IMR-90 (cell line): ENCODE data around the gene CDKN2A. TPM values are rescaled to one million over a fixed set of nuclear protein-coding genes. Genes with fewer than 3 reads are reported as not detected.

Experiments used
- ATAC-seq: fragments of 200-7000 bp; cut with Tn5 transposase; 2 replicates; pipeline ENCODE4 v1.9.1; 2020; ENCODE audit warnings: low read depth, mild to moderate bottlenecking, moderate library complexity
- BruUV-seq: library from RNA; stranded (reverse); fragments of 400-500 nt; replicated peaks from 2 replicates; lab custom pipeline; 2021; lab: Mats Ljungman, UMichigan
- CTCF ChIA-PET: fragments of 300-600 bp; formaldehyde crosslinking; extraction: SDS; loops from one replicate; lab custom pipeline; 2021; ENCODE audit warnings: antibody characterized with exemption; lab: Yijun Ruan, JAX
- POLR2A ChIA-PET: fragments of 300-600 bp; sonication (Branson Sonifier 250); formaldehyde crosslinking; loops from one replicate; lab custom pipeline; 2022; ENCODE audit warnings: antibody characterized with exemption; ENCODE audit not compliant: unreplicated experiment; lab: Charles Lee
- DNase-seq: peaks from one replicate; pipeline ENCODE4 v3.0.0; 2013
- H2AFZ ChIP-seq: replicated peaks from 2 replicates; pipeline ENCODE3; 2013; ENCODE audit warnings: low read length, mild to moderate bottlenecking; ENCODE audit not compliant: poor library complexity
- H2AK5ac ChIP-seq: 2 replicates; pipeline ENCODE4 v1.6.1; 2013; ENCODE audit warnings: low read depth, low read length, inconsistent platforms
- H2AK9ac ChIP-seq: replicated peaks from 2 replicates; pipeline ENCODE3; 2013; ENCODE audit warnings: mild to moderate bottlenecking, low read depth, low read length, moderate library complexity; ENCODE audit not compliant: poor library complexity
- H2BK120ac ChIP-seq: 2 replicates; pipeline ENCODE4 v1.6.1; 2013; ENCODE audit warnings: low read depth, low read length, inconsistent platforms
- H2BK15ac ChIP-seq: 3 replicates; pipeline ENCODE4 v1.6.1; 2013; ENCODE audit warnings: low read depth, low read length, inconsistent platforms
- H2BK20ac ChIP-seq: 2 replicates; pipeline ENCODE4 v1.6.1; 2013; ENCODE audit warnings: low read depth, mild to moderate bottlenecking, inconsistent platforms, low read length, moderate library complexity
- H2BK5ac ChIP-seq: 2 replicates; pipeline ENCODE4 v1.6.1; 2013; ENCODE audit warnings: mild to moderate bottlenecking, low read depth, low read length, inconsistent platforms; ENCODE audit not compliant: poor library complexity, severe bottlenecking
- H3K14ac ChIP-seq: replicated peaks from 2 replicates; pipeline ENCODE4 v1.6.1; 2013; ENCODE audit warnings: low read depth, low read length, inconsistent platforms
- H3K18ac ChIP-seq: 2 replicates; pipeline ENCODE4 v1.6.1; 2013; ENCODE audit warnings: low read depth, low read length, control low read depth
- H3K23ac ChIP-seq: 2 replicates; pipeline ENCODE4 v1.6.1; 2013; ENCODE audit warnings: low read depth, low read length, inconsistent platforms
- H3K27ac ChIP-seq: 2 replicates; pipeline ENCODE4 v1.5.1; 2013; ENCODE audit warnings: mild to moderate bottlenecking, control low read depth, low read length; ENCODE audit not compliant: insufficient read depth
- H3K27me3 ChIP-seq: 2 replicates; pipeline ENCODE4 v1.6.1; 2013; ENCODE audit warnings: low read length; ENCODE audit not compliant: control insufficient read depth, insufficient read depth
- H3K36me3 ChIP-seq: 2 replicates; pipeline ENCODE4 v1.6.1; 2013; ENCODE audit warnings: low read length, mixed read lengths; ENCODE audit not compliant: control insufficient read depth, insufficient read depth
- H3K4ac ChIP-seq: 2 replicates; pipeline ENCODE4 v1.6.1; 2013; ENCODE audit warnings: low read depth, low read length, inconsistent platforms
- H3K4me1 ChIP-seq: 2 replicates; pipeline ENCODE4 v1.6.1; 2013; ENCODE audit warnings: low read length, mixed read lengths; ENCODE audit not compliant: control insufficient read depth, insufficient read depth
- H3K4me2 ChIP-seq: 2 replicates; pipeline ENCODE4 v1.6.1; 2013; ENCODE audit warnings: low read depth, mild to moderate bottlenecking, control low read depth, low read length, moderate library complexity
- H3K4me3 ChIP-seq: 2 replicates; pipeline ENCODE4 v1.5.1; 2013; ENCODE audit warnings: low read depth, mild to moderate bottlenecking, control low read depth, low read length, moderate library complexity; ENCODE audit not compliant: insufficient read depth
- H3K56ac ChIP-seq: 2 replicates; pipeline ENCODE4 v1.6.1; 2013; ENCODE audit warnings: low read length, inconsistent platforms; ENCODE audit not compliant: insufficient read depth; ENCODE audit errors: extremely low read depth
- H3K79me1 ChIP-seq, 2 experiments: 2 replicates each; pipeline ENCODE4 v1.6.1; 2013; ENCODE audit warnings: low read length in 2 of 2, inconsistent platforms in 1 of 2, low read depth in 1 of 2
- H3K9ac ChIP-seq: 2 replicates; pipeline ENCODE4 v1.6.1; 2013; ENCODE audit warnings: low read depth, low read length, control low read depth
- H3K9me1 ChIP-seq: 2 replicates; pipeline ENCODE4 v1.6.1; 2013; ENCODE audit warnings: low read length, inconsistent platforms; ENCODE audit not compliant: insufficient read depth
- H3K9me3 ChIP-seq: 2 replicates; pipeline ENCODE4 v1.6.1; 2013; ENCODE audit warnings: low read length; ENCODE audit not compliant: control insufficient read depth, insufficient read depth
- H4K20me1 ChIP-seq: 2 replicates; pipeline ENCODE4 v1.6.1; 2013; ENCODE audit warnings: low read length, inconsistent platforms; ENCODE audit not compliant: insufficient read depth
- H4K5ac ChIP-seq: 2 replicates; pipeline ENCODE4 v1.6.1; 2013; ENCODE audit warnings: mild to moderate bottlenecking, low read depth, low read length, control low read depth
- H4K8ac ChIP-seq, 2 experiments: 2 replicates each; pipeline ENCODE4 v1.6.1; 2013; ENCODE audit warnings: low read depth in 2 of 2, low read length in 2 of 2, control low read depth in 1 of 2, inconsistent platforms in 1 of 2
- H4K91ac ChIP-seq: 2 replicates; pipeline ENCODE4 v1.6.1; 2013; ENCODE audit warnings: low read depth, low read length, inconsistent platforms; ENCODE audit not compliant: insufficient read depth
- BHLHE40 ChIP-seq: fragments of 150-350 bp; IDR thresholded peaks from 2 replicates; pipeline ENCODE4 v1.6.1; 2016; ENCODE audit warnings: mild to moderate bottlenecking, low read depth, low read length
- CHD1 ChIP-seq: IDR thresholded peaks from 2 replicates; pipeline ENCODE4 v1.6.1; 2012; ENCODE audit warnings: low read depth, low read length, improper control_type of control experiment
- FOS ChIP-seq: fragments of 150-350 bp; IDR thresholded peaks from 2 replicates; pipeline ENCODE4 v1.6.1; 2016; ENCODE audit warnings: low read depth, low read length
- MAFK ChIP-seq: IDR thresholded peaks from 2 replicates; pipeline ENCODE4 v1.6.1; 2012; ENCODE audit warnings: low read depth, low read length, improper control_type of control experiment
- MXI1 ChIP-seq: IDR thresholded peaks from 2 replicates; pipeline ENCODE4 v1.6.1; 2012; ENCODE audit warnings: low read depth, mild to moderate bottlenecking, low read length, moderate library complexity, borderline replicate concordance
- NFE2L2 ChIP-seq: fragments of 150-350 bp; IDR thresholded peaks from 2 replicates; pipeline ENCODE4 v1.6.1; 2016; ENCODE audit warnings: low read depth, mild to moderate bottlenecking, low read length
- POLR2A ChIP-seq: IDR thresholded peaks from 2 replicates; pipeline ENCODE4 v1.6.1; 2012; ENCODE audit warnings: mild to moderate bottlenecking, low read depth, low read length
- RCOR1 ChIP-seq: IDR thresholded peaks from 2 replicates; pipeline ENCODE4 v1.6.1; 2012; ENCODE audit warnings: mild to moderate bottlenecking, low read length, improper control_type of control experiment; ENCODE audit not compliant: insufficient replicate concordance
- RFX5 ChIP-seq: IDR thresholded peaks from 2 replicates; pipeline ENCODE4 v1.8.0; 2012; ENCODE audit warnings: low read depth, mild to moderate bottlenecking, low read length, moderate library complexity
- SMC3 ChIP-seq: fragments of 150-350 bp; IDR thresholded peaks from 2 replicates; pipeline ENCODE4 v1.6.1; 2016; ENCODE audit warnings: low read depth, mild to moderate bottlenecking, antibody characterized with exemption, low read length, moderate library complexity
- WGBS, 2 experiments: methylation state at CpG; one replicate each; pipeline versions ENCODE4 v1.1.5 to v1.1.7; 2013; ENCODE audit warnings: missing lambda C conversion rate in 2 of 2; ENCODE audit not compliant: insufficient read length in 1 of 2; ENCODE audit errors: extremely low coverage in 2 of 2; 5-methylcytosine and 5-hydroxymethylcytosine counted together
- dilution Hi-C: fragments of 300-500 bp; cut with HindIII; formaldehyde crosslinking; loops from one replicate; pipeline ENCODE4 v1.14.3; 2018; ENCODE audit warnings: low sequenced_read_pairs; ENCODE audit not compliant: unreplicated experiment
- in situ Hi-C: fragments of 300-500 bp; cut with MboI; formaldehyde crosslinking; loops from 3 replicates; pipeline ENCODE4 v1.14.3; 2019; ENCODE audit warnings: low sequenced_read_pairs, inconsistent platforms, mixed read lengths
- intact Hi-C: fragments of 100-400 bp; cut with micrococcal nuclease; formaldehyde crosslinking; loops from 2 replicates; pipeline ENCODE4 v1.10.0; 2022
- polyA plus RNA-seq, 3 experiments: library from polyadenylated mRNA; depleted of rRNA; stranded (reverse); fragments of >200 nt; gene quantifications; 2 replicates each; pipeline ENCODE4 v1.2.3, GENCODE V29; 2012; ENCODE audit warnings: low replicate concordance in 1 of 3
- total RNA-seq: library from RNA; depleted of rRNA; stranded (reverse); fragments of >200 nt; gene quantifications from 2 replicates; pipeline ENCODE4 v1.2.3, GENCODE V29; 2012

CDKN2A gene
- total and polyA plus RNA-seq, 2 of the 4 experiments (the other 2 are of a cell fraction): 11.3 to 75.3 TPM

DNA sequence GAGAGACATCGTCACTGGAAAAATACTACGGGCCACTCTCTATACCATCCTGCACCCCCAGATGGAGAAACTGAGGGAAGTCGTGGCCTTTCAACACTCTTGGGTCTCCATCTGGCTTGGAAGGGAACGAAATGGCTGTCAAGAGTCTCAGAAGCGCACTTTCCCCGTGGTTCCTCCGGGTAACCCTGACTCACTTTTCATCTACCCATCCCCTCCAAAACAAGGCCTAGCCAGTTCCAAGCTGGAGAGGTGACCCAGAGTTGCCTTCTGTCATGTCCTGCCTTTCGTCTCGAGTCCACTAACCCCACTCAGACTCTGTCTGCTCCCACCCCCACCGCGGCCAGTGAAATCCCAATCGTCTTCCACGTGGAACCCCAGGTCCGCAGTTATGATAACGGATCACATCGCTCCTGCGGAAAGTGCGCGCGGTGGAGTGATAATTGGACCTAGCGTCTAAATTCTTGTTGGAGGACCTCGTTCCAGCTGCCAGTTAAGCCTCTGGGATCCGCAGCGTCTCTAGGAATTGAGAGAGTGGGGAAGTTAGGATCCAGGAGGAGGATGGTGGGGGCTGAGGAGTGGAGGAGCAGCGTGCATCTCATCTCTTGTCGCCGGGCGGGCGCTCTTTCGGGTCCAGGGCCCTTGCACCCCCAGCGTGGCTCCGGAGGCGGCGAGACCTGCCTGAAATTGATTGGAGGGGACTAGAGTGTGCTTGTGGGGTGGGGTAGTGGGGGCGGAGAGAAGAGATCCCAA lies 4.6 kb downstream of the CDKN2A start:
- H3K9ac ChIP-seq: no peak overlapping the region
- H3K36me3 ChIP-seq: no peaks in the 10 kb centered on the region; the same call in 1 of the 2 replicates
- TF ChIP-seq CHD1 (no peak), RCOR1 (no peak), SMC3 (no peak), BHLHE40 (no peak), MAFK (no peak), POLR2A (no peak), MXI1 (no peak), NFE2L2 (no peak), FOS (no peak), RFX5 (no peak)
- CTCF ChIA-PET: interaction anchor here (0.5 kb wide), 1 partner anchor 1555 kb away, joined by 3 read pairs; no protein-coding TSS in a partner anchor
- no peak overlapping the region for H2BK15ac ChIP-seq
- H2BK120ac ChIP-seq: peak overlapping the region; percentile 46; the same call in 1 of the 2 replicates
- peak overlapping the region; percentile 25; the same call in 1 of the 2 replicates for H3K4ac ChIP-seq
- H2BK20ac ChIP-seq: peak overlapping the region; percentile 20; the same call in 1 of the 2 replicates
- ATAC-seq (no peak), DNase-seq (no peak)
- H3K23ac ChIP-seq: peak overlapping the region; percentile 78
- no peaks in the 10 kb centered on the region for H3K9me1 ChIP-seq
- peaks cover 8% of the 10 kb centered on the region for H3K4me1 ChIP-seq
- H3K79me1 ChIP-seq: peaks cover 11 to 22% of the 10 kb centered on the region in 2 experiments
- H2AK5ac ChIP-seq: no peak overlapping the region
- intact Hi-C loops (loop anchor here (10.0 kb wide), 1 partner anchor 435 kb away; no protein-coding TSS in a partner anchor), in situ Hi-C loops (loop anchor here (10.0 to 25.0 kb wide), 2 partner anchors 245 to 402 kb away; no protein-coding TSS in a partner anchor), dilution Hi-C loops (no loop called here)
- WGBS, 2 experiments: 53% methylated on average over 19 of the region's 35 CpGs; no CpG with 5 or more reads in 1 of the 2 experiments
- no peak overlapping the region for H3K4me3 ChIP-seq
- H3K56ac ChIP-seq: no peak overlapping the region
- H4K5ac ChIP-seq: peak overlapping the region; percentile 85
- H3K27me3 ChIP-seq: no peaks in the 10 kb centered on the region
- H2AFZ ChIP-seq: peak overlapping the region; percentile 80
- peaks cover 4% of the 10 kb centered on the region; the same call in 1 of the 2 replicates for H3K9me3 ChIP-seq
- H3K14ac ChIP-seq: 0 out of 2 replicates have a peak overlapping the region, but pooled peaks have one; percentile 62
- no peak overlapping the region for H2BK5ac ChIP-seq
- peak overlapping the region; percentile 92 for H3K4me2 ChIP-seq
- no peak overlapping the region for H3K27ac ChIP-seq
- H4K91ac ChIP-seq: no peak overlapping the region
- POLR2A ChIA-PET: no interaction called here
- H2AK9ac ChIP-seq: peak overlapping the region; percentile 50
- peak overlapping the region; percentile 66 to 73; a peak in 2 of 4 replicates for H4K8ac ChIP-seq
- no peaks in the 10 kb centered on the region for H4K20me1 ChIP-seq
- BruUV-seq: no TSS peak
- no peak overlapping the region; the same call in 1 of the 2 replicates for H3K18ac ChIP-seq
